K562 (cell line): ENCODE measurements around the gene NPM1. TPM values are rescaled to one million over a fixed set of nuclear protein-coding genes. Genes with fewer than 3 reads are reported as not detected.
A peak's percentile ranks its signal among the peaks of the same experiment; 100 is the strongest.

Experiments used
- CC2D1A ChIP-seq: fragments of 450-650 bp; IDR thresholded peaks from 2 replicates; pipeline ENCODE4 v1.6.1; 2017; ENCODE audit warnings: mild to moderate bottlenecking
- FOXA1 ChIP-seq: fragments of 450-650 bp; IDR thresholded peaks from 2 replicates; pipeline ENCODE4 v1.6.1; 2016; ENCODE audit warnings: mild to moderate bottlenecking, borderline replicate concordance
- IRF1 ChIP-seq: sonication (generic); formaldehyde crosslinking; IDR thresholded peaks from 2 replicates; pipeline ENCODE4 v1.8.0; 2022; ENCODE audit warnings: missing genetic modification reagents, mild to moderate bottlenecking, borderline replicate concordance
- IRF2 ChIP-seq: sonication (generic); formaldehyde crosslinking; IDR thresholded peaks from 2 replicates; pipeline ENCODE4 v1.8.1; 2022; ENCODE audit warnings: mild to moderate bottlenecking, missing genetic modification reagents
- JUNB ChIP-seq: fragments of 450-650 bp; formaldehyde crosslinking; conservative IDR thresholded peaks from 2 replicates; pipeline ENCODE4 v1.4.0; 2020; ENCODE audit warnings: mild to moderate bottlenecking
- KLF6 ChIP-seq: fragments of 250-450 bp; sonication (Bioruptor Pico); IDR thresholded peaks from 2 replicates; pipeline ENCODE4 v1.4.0; 2020; ENCODE audit warnings: mild to moderate bottlenecking, moderate library complexity, borderline replicate concordance
- L3MBTL2 ChIP-seq: fragments of 450-650 bp; IDR thresholded peaks from 2 replicates; pipeline ENCODE4 v1.6.1; 2016; ENCODE audit warnings: mild to moderate bottlenecking, moderate library complexity
- MAFF ChIP-seq: IDR thresholded peaks from 2 replicates; pipeline ENCODE4 v1.6.1; 2012; ENCODE audit warnings: low read length, improper control_type of control experiment
- NR0B1 ChIP-seq: fragments of 450-650 bp; IDR thresholded peaks from one replicate; pipeline ENCODE4 v1.6.1; 2018; ENCODE audit warnings: mild to moderate bottlenecking, moderate library complexity; ENCODE audit not compliant: partially characterized antibody
- PHF8 ChIP-seq: fragments of 200-600 bp; sonication (generic); IDR thresholded peaks from 2 replicates; pipeline ENCODE4 v1.6.1; 2012; ENCODE audit warnings: mixed run types, mild to moderate bottlenecking, inconsistent platforms, low read length, moderate library complexity, borderline replicate concordance
- POLR2A ChIP-seq: fragments of 450-650 bp; conservative IDR thresholded peaks from 2 replicates; pipeline ENCODE4 v1.6.1; 2016
- RERE ChIP-seq: sonication (generic); formaldehyde crosslinking; IDR thresholded peaks from 2 replicates; pipeline ENCODE4 v1.8.0; 2023; ENCODE audit warnings: missing genetic modification reagents, mild to moderate bottlenecking, borderline replicate concordance
- SREBF2 ChIP-seq: sonication (generic); formaldehyde crosslinking; IDR thresholded peaks from 2 replicates; pipeline ENCODE4 v1.4.0; 2020; ENCODE audit warnings: mild to moderate bottlenecking, missing genetic modification reagents
- THRB ChIP-seq: fragments of 450-650 bp; formaldehyde crosslinking; conservative IDR thresholded peaks from 2 replicates; pipeline ENCODE4 v1.4.0; 2022; ENCODE audit warnings: mild to moderate bottlenecking, missing genetic modification characterization
- WHSC1 ChIP-seq: IDR thresholded peaks from one replicate; pipeline ENCODE4 v1.6.1; 2012; ENCODE audit warnings: low read length, control low read depth, inconsistent platforms
- YBX1 ChIP-seq: fragments of 450-650 bp; IDR thresholded peaks from 2 replicates; pipeline ENCODE4 v1.7.1; 2016; ENCODE audit warnings: mild to moderate bottlenecking
- ZNF143 ChIP-seq: sonication (generic); formaldehyde crosslinking; IDR thresholded peaks from 2 replicates; pipeline ENCODE4 v1.9.0; 2022; ENCODE audit warnings: mild to moderate bottlenecking, missing genetic modification reagents
- ZNF444 ChIP-seq: fragments of 250-450 bp; sonication (Bioruptor Pico); IDR thresholded peaks from 2 replicates; pipeline ENCODE4 v1.4.0; 2020; ENCODE audit warnings: mild to moderate bottlenecking, moderate library complexity
- ZNF584 ChIP-seq: fragments of 200-800 bp; sonication (Bioruptor generic); IDR thresholded peaks from 2 replicates; pipeline ENCODE4 v1.6.1; 2016; ENCODE audit warnings: low read depth, mild to moderate bottlenecking, missing genetic modification characterization, missing compliant biosample characterization
- polyA plus RNA-seq, 8 experiments: library from polyadenylated mRNA; depleted of rRNA in 4 of 8; stranded (reverse) in 5 of 8; unstranded in 3 of 8; fragments of >200 nt; fragmentation: Nextera tagmentation in 2 of 8; fragmentation: Illumina TruSeq in 1 of 8; extraction: Ambion mirVana in 2 of 8; extraction: Trizol in 1 of 8; gene quantifications; 2 replicates each; pipeline versions ENCODE4 v1.2.1 to v1.2.3, GENCODE V29; 2011 to 2014; ENCODE audit warnings: inconsistent platforms in 1 of 8, missing spikeins in 1 of 8
- total RNA-seq, 7 experiments: library from RNA; depleted of rRNA in 6 of 7; stranded (reverse); fragments of >200 nt in 6 of 7; fragmentation: Illumina TruSeq in 2 of 7; extraction: Trizol in 2 of 7; gene quantifications; 2 replicates each; pipeline versions ENCODE4 v1.2.1 to v1.2.3, GENCODE V29; 2011 to 2021; ENCODE audit warnings: low replicate concordance in 1 of 7

The NPM1 gene
- total and polyA plus RNA-seq, 9 of the 15 experiments (the other 6 are each of a cell fraction or from before 2014, with no cell fraction given), result 2,438 to 6,909 (median 5,639) TPM

GRCh38 chr5:171387345-171387969, at the start of gene NPM1 (continued):
- TF ChIP-seq FOXA1 (no peak), JUNB (CRISPR knock-in tag) (no peak), NR0B1 (no peak), KLF6 (CRISPR knock-in tag) (no peak), WHSC1 (no peak), POLR2A (peak; percentile 100), RERE (CRISPR knock-in tag) (no peak), CC2D1A (no peak), L3MBTL2 (peak; percentile 83), MAFF (peak; percentile 21; the same call in 1 of the 2 replicates), ZNF584 (CRISPR knock-in tag) (no peak), SREBF2 (CRISPR knock-in tag) (no peak; the same call in 1 of the 2 replicates), ZNF143 (CRISPR knock-in tag) (no peak), THRB (CRISPR knock-in tag) (no peak), YBX1 (no peak), PHF8 (peak; percentile 89), IRF2 (CRISPR knock-in tag) (no peak), ZNF444 (CRISPR knock-in tag) (no peak), IRF1 (no peak)
